Cerebellar cortex (tissue), 1 donor: ENCODE results near the gene CENPB.

ENCODE experiments used
- DNase-seq: peaks from one replicate; pipeline ENCODE4 v3.0.0-alpha.2; 2015; ENCODE audit warnings: low spot score

The CENPB gene

GRCh38 chr20:3766422-3767109 lies 20.0 kb downstream of the CENPB start:
- no peak for DNase-seq

GRCh38 chr20:3765171-3765882 lies 21.2 kb downstream of the CENPB start:
- DNase-seq, result no peak

- no peak for DNase-seq
Measured at GRCh38 chr20:3764659-3765058, 21.9 kb downstream of the CENPB start.

- DNase-seq, result no peak
Measured at GRCh38 chr20:3763671-3764601, 22.6 kb downstream of the CENPB start.

- DNase-seq, result no peak
Measured at GRCh38 chr20:3760655-3761348, 25.7 kb downstream of the CENPB start.

GRCh38 chr20:3759884-3760283 lies 26.7 kb downstream of the CENPB start:
- DNase-seq, result no peak

- DNase-seq, result no peak
Measured at GRCh38 chr20:3759316-3759823, 27.2 kb downstream of the CENPB start.

GRCh38 chr20:3758566-3758965 lies 28.0 kb downstream of the CENPB start:
- DNase-seq, result no peak

- no peak for DNase-seq
Measured at GRCh38 chr20:3757268-3757667, 29.3 kb downstream of the CENPB start.

- no peak for DNase-seq
Measured at GRCh38 chr20:3755814-3756480, 30.6 kb downstream of the CENPB start.

- no peak for DNase-seq
Measured at GRCh38 chr20:3755269-3755668, 31.3 kb downstream of the CENPB start.

GRCh38 chr20:3754276-3754630 lies 32.3 kb downstream of the CENPB start:
- DNase-seq, result no peak

GRCh38 chr20:3753501-3754275 lies 32.9 kb downstream of the CENPB start:
- no peak for DNase-seq

GRCh38 chr20:3753098-3753497 lies 33.4 kb downstream of the CENPB start:
- peak; percentile 66 for DNase-seq

GRCh38 chr20:3752386-3752759 lies 34.2 kb downstream of the CENPB start:
- no peak for DNase-seq

GRCh38 chr20:3751675-3752385 lies 34.7 kb downstream of the CENPB start:
- no peak for DNase-seq

GRCh38 chr20:3751305-3751674 lies 35.2 kb downstream of the CENPB start:
- no peak for DNase-seq

GRCh38 chr20:3749689-3750531 lies 36.6 kb downstream of the CENPB start:
- no peak for DNase-seq

GRCh38 chr20:3749087-3749688 lies 37.4 kb downstream of the CENPB start:
- no peak for DNase-seq
